OCI-M2 (cell line): Measurements from ENCODE around the gene JAKMIP3.

Source experiments
- DNase-seq: peaks from one replicate; lab custom pipeline; 2025; ENCODE audit not compliant: unreplicated experiment; lab: John Stamatoyannopoulos, UW

The JAKMIP3 gene

DNA sequence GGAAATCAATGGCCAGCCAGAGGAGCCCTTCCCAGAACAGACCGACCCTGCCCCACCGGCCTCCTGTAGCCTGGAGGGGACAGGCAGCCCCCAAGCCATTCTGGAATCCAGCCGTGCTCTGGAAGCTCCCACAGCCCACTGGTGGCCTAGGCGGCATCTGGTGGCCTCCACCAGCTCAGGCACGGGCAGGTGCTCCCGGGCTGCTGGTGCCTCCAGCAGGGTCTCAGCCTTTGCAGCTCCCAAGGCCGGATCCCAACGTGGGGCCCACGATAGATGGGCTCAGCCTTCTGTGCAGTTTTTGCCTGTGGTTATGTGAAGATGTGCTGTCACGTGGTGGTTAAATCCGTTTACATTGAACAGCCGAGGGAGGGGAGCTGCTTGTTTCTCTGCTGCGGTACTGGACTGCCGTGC is 44.4 kb downstream of the JAKMIP3 start:
- DNase-seq, result no peak

DNA sequence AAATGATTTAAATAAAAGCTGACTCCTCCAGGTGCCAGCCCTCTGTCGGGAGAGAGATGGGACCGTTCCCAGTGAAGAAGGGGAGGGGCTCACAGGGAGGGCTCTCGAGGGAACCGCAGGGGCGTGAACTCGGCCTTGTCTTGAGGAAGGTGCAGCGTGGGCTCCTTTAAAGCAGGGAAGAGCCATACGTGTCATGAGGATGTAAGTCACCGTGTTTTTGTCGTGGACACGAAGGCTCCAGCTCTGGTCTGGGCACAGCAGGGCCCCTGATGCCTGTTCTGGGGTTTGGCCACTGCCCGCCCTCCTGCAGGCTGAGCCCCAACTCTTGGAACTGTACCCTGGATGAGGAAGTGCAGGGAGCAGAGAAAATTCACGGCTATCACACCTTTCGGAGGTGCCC is 45.0 kb downstream of the JAKMIP3 start:
- DNase-seq, result no peak

DNA sequence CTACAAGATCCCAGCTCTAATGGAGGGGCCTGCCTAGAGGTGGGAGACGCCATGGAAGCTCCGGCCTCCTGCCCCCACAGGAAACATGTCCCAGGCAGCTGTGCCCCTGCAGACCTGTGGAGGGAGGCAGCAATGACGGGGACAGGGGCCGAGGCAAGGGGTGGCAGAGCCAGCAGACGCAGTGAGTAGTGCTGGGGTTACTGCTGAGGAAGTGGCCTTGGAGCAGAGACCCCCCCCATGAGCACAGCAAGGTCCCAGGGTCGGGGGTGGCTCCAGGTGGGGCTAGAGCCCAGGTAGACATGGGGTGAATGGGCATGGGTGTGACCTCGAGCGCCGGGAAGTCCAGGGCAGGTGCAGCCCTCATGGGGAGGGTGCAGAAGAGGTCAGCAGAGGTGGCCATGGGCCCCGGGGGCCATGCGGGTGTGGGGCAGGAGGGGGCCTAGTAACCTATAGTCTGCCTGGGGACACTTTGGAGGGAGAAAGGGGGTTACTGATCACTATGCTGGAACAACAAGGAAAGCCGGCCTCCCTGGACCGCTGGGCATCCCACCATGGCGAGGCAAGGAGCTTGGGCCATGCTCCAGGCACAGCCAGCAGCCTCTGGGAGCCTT is 45.5 kb downstream of the JAKMIP3 start:
- no peak for DNase-seq

DNA sequence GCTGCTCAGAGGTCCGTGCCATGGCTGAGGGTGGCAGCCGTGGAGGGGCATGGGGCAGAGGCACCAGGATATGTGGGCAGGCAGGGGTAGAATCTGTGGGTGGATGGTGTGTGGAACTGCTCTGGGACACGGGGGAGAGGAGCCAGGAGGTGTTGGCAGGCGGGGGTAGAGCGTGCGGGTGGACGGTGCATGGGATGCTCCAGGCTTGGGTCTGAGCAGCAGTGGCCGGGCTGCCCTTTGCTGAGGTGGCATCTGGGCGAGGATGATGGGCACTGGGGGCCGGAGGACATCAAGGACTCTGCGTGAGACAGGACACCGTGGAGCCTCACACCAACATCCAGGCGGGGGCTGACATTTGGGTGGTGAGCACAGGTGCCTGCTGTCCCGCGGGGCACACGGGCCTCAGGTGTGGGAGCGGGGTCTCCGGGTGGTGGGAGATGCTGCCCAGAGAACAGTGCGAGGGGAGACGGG is 46.2 kb downstream of the JAKMIP3 start:
- DNase-seq, result no peak

DNA sequence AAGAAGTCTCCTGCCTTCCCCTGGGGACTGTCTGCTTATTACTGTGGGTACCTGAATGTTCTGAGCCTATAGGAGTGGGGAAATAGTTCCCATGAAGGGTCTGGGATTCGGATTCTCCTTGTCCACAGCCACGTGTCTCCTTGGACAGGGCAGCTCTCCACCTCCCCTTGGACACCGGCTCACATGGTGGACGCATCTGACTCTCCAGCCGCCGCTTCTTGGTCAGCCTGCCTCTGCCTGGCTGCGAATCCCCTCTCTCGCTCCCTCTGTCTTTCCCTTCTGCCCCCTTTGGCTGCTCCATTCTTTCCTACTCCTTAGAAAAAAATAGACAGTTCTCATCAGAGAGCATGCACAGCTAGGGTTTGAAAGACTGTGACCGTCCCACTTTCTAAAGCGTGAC is 46.9 kb downstream of the JAKMIP3 start:
- DNase-seq, result no peak

DNA sequence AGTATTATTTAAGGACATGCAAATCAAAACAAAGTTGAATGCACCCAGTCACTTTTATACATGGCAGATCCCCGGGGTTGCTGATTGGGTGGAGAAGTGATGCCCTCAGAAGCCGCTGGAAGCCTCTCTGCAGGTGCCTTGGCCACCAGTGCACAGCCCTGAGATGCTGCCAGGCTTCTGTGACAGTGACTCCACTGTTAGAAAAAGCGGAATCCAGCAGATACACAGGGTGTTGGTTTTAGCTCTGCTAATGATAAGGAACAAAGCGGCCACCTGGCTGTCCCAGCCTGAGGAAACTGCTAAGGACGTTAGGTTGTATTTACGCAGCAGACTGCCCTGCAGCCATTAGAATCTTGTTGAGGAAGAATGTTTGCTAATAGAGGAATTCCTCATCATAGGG is 47.5 kb downstream of the JAKMIP3 start:
- no peak for DNase-seq

DNA sequence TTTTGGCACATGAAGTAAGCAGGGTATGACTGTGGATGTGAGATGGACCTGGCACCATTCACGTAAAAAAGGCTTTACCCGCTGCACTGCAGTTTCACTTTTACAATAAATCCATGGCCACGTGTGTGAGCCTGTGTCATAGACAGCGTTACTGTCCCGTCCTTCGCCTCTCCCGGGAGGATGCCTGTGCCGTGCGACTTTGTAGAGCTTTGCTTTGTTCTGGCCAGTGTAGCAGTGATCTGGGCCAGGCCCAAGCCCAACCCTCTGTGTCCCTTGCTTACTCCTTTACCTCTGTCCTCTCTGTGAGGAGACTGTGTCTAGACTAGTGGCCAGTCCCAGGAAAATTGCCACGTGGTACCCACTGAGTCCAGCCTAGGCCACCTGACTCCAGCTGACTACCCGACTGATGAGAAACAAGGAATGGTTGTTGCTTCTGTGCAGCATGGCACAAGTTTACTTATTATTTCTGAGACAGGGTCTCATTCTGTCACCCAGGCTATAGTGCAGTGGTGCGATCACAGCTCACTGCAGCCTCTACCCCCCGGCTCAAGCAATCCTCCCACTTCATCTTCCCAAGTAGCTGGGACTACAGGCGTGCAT is 48.1 kb downstream of the JAKMIP3 start:
- DNase-seq, result no peak

DNA sequence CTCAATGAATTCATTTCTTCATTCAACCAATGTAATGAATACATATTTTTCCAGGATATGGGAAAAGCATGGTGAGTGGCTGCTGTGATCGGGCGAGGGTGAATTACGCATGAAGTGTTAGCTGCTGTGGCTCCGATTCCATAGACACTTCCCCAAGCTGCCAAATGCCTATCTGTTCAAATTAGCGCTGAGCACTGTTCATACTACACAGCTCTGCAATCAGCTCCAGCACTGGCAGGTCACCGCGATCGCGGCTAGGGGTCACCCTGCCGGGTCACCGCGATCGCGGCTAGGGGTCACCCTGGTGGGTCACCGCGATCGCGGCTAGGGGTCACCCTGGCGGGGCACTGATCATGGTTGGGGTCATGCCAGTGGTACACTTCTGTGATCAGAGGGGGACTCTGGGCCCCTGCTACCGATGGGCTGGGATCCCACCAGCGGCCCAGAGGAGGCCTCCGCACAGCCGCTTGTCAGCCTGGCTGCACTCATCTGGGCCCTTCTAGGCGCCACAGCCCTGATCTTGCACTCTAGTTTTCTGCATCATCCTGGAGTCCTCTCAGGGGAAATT is 49.3 kb downstream of the JAKMIP3 start:
- DNase-seq, result no peak
